Measurements from ENCODE around the gene REC114. TPM values are rescaled to one million over a fixed set of nuclear protein-coding genes. Genes with fewer than 3 reads are reported as not detected.

The REC114 gene
- total RNA-seq, 1 experiment from 2014 or later = not detected

Other genes starting within 250 kb of the REC114 start
- gene HCN4, start 74.2 kb upstream of the REC114 start, total RNA-seq (2014; rRNA removed; shearing (Covaris generic); ENCODE audit: low replicate concordance) = 0.14 TPM in 1 of 2 replicates, not detected in the other
- gene NPTN, start 190.2 kb downstream of the REC114 start, total RNA-seq (2014; rRNA removed; shearing (Covaris generic); ENCODE audit: low replicate concordance) = 103 and 130 TPM in 2 replicates
- gene CD276, start 241.2 kb downstream of the REC114 start, total RNA-seq (2014; rRNA removed; shearing (Covaris generic); ENCODE audit: low replicate concordance) = 142 and 198 TPM in 2 replicates

All from Caki2 (cell line).